HepG2 (cell line): ENCODE measurements around the gene ZNF302. TPM values are rescaled to one million over a fixed set of nuclear protein-coding genes. Genes with fewer than 3 reads are reported as not detected.

Source experiments
- ARID3A ChIP-seq: IDR thresholded peaks from 2 replicates; pipeline ENCODE4 v1.6.1; 2012; ENCODE audit warnings: low read depth, low read length, improper control_type of control experiment
- BCLAF1 ChIP-seq: fragments of 450-650 bp; IDR thresholded peaks from 2 replicates; pipeline ENCODE4 v1.6.1; 2017; ENCODE audit warnings: mild to moderate bottlenecking
- BHLHE40 ChIP-seq: IDR thresholded peaks from 2 replicates; pipeline ENCODE4 v1.6.1; 2011; ENCODE audit warnings: low read length, improper control_type of control experiment
- BRF2 ChIP-seq: sonication (generic); formaldehyde crosslinking; IDR thresholded peaks from 2 replicates; pipeline ENCODE4 v1.8.1; 2022; ENCODE audit warnings: mild to moderate bottlenecking, missing genetic modification reagents
- CEBPB ChIP-seq: IDR thresholded peaks from 2 replicates; pipeline ENCODE4 v1.6.1; 2011; ENCODE audit warnings: low read depth, low read length, improper control_type of control experiment, borderline replicate concordance
- CEBPG ChIP-seq: IDR thresholded peaks from 2 replicates; pipeline ENCODE4 v1.6.1; 2016
- FOSL1 ChIP-seq: sonication (generic); formaldehyde crosslinking; IDR thresholded peaks from 2 replicates; pipeline ENCODE4 v1.9.0; 2021; ENCODE audit warnings: missing genetic modification reagents, borderline replicate concordance
- FOSL2 ChIP-seq: sonication (generic); formaldehyde crosslinking; IDR thresholded peaks from 2 replicates; pipeline ENCODE4 v1.4.0; 2020; ENCODE audit warnings: missing genetic modification reagents
- FOXP1 ChIP-seq, 2 experiments: fragments of 450-650 bp in 1 of 2; IDR thresholded peaks; 2 replicates each; pipeline ENCODE4 v1.6.1; 2017 to 2018; ENCODE audit warnings: antibody characterized with exemption in 1 of 2
- HMG20A ChIP-seq: IDR thresholded peaks from 2 replicates; pipeline ENCODE4 v1.6.1; 2016; ENCODE audit warnings: borderline replicate concordance
- HNF4A ChIP-seq: sonication (generic); formaldehyde crosslinking; IDR thresholded peaks from 2 replicates; pipeline ENCODE4 v1.4.0; 2020; ENCODE audit warnings: missing genetic modification reagents
- IKZF5 ChIP-seq: IDR thresholded peaks from 2 replicates; pipeline ENCODE4 v1.6.1; 2018; ENCODE audit warnings: missing genetic modification reagents, mild to moderate bottlenecking, missing compliant biosample characterization
- LCORL ChIP-seq, 2 experiments: fragments of 450-650 bp in 1 of 2; sonication (generic) in 1 of 2; formaldehyde crosslinking in 1 of 2; IDR thresholded peaks; 2 replicates each; pipeline versions ENCODE4 v1.5.0 to v1.6.1; 2017 to 2020; ENCODE audit warnings: antibody characterized with exemption in 1 of 2, missing genetic modification reagents in 1 of 2
- MTF1 ChIP-seq: sonication (generic); formaldehyde crosslinking; IDR thresholded peaks from 2 replicates; pipeline ENCODE4 v1.5.0; 2020; ENCODE audit warnings: missing genetic modification reagents
- REPIN1 ChIP-seq: sonication (generic); formaldehyde crosslinking; IDR thresholded peaks from 2 replicates; pipeline ENCODE4 v1.8.0; 2022; ENCODE audit warnings: missing genetic modification reagents, low read depth, mild to moderate bottlenecking, borderline replicate concordance
- SOX13 ChIP-seq, 3 experiments: fragments of 450-650 bp in 1 of 3; sonication (generic) in 1 of 3; formaldehyde crosslinking in 1 of 3; IDR thresholded peaks in 2 of 3; conservative IDR thresholded peaks in 1 of 3; 2 replicates each; pipeline versions ENCODE4 v1.5.0 to v1.6.1; 2016 to 2020; ENCODE audit warnings: antibody characterized with exemption in 1 of 3, mild to moderate bottlenecking in 1 of 3, missing compliant biosample characterization in 1 of 3, missing genetic modification reagents in 1 of 3, moderate library complexity in 1 of 3
- SOX5 ChIP-seq: IDR thresholded peaks from 2 replicates; pipeline ENCODE4 v1.6.1; 2016; ENCODE audit warnings: borderline replicate concordance
- USF2 ChIP-seq, 2 experiments: sonication (generic) in 1 of 2; formaldehyde crosslinking in 1 of 2; IDR thresholded peaks; 2 replicates each; pipeline versions ENCODE4 v1.5.1 to v1.6.1; 2011 to 2020; ENCODE audit warnings: borderline replicate concordance in 1 of 2, low read depth in 1 of 2, low read length in 1 of 2, mild to moderate bottlenecking in 1 of 2, missing genetic modification reagents in 1 of 2, moderate library complexity in 1 of 2
- ZNF121 ChIP-seq: sonication (generic); formaldehyde crosslinking; IDR thresholded peaks from 2 replicates; pipeline ENCODE4 v1.5.0; 2020; ENCODE audit warnings: mild to moderate bottlenecking, missing genetic modification reagents
- polyA plus RNA-seq, 8 experiments: library from polyadenylated mRNA; depleted of rRNA in 3 of 8; stranded (reverse) in 7 of 8; unstranded in 1 of 8; fragments of >200 nt; fragmentation: Illumina TruSeq in 4 of 8; extraction: Trizol in 4 of 8; gene quantifications; 2 replicates each; pipeline versions ENCODE4 v1.2.1 to v1.2.3, GENCODE V29; 2011 to 2016; ENCODE audit warnings: low read depth in 4 of 8, missing spikeins in 1 of 8, mixed read lengths in 1 of 8; ENCODE audit not compliant: insufficient read depth in 1 of 8
- total RNA-seq, 5 experiments: library from RNA; depleted of rRNA; stranded (reverse); fragments of >200 nt; fragmentation: Illumina TruSeq; extraction: Trizol; gene quantifications; 2 replicates each; pipeline ENCODE4 v1.2.3, GENCODE V29; 2016; ENCODE audit warnings: low read depth in 1 of 5

ZNF302 gene
- total and polyA plus RNA-seq, 2 of the 13 experiments (the other 11 are each of a cell fraction or from before 2014, with no cell fraction given): not detected

GRCh38 chr19:34633802-34634201, 43.7 kb upstream of the ZNF302 start (continued):
- TF ChIP-seq SOX13 (IDR thresholded peaks at IDR 0.05): no peak
- peak in 1 of 2 experiments; percentile 52; a peak in 1 of 4 replicates for TF ChIP-seq SOX13 (CRISPR knock-in tag; conservative IDR thresholded peaks at IDR 0.05 in 1 of 2, IDR thresholded peaks at IDR 0.05 in 1 of 2)
- TF ChIP-seq USF2 (IDR thresholded peaks at IDR 0.05; ENCODE audit: low read depth, low read length): peak; percentile 39; the same call in 1 of the 2 replicates
- no peak; the same call in 1 of the 2 replicates for TF ChIP-seq USF2 (CRISPR knock-in tag; IDR thresholded peaks at IDR 0.05; ENCODE audit: borderline replicate concordance)
- TF ChIP-seq FOSL1 (CRISPR knock-in tag): peak; percentile 44; the same call in 1 of the 2 replicates
- TF ChIP-seq LCORL (IDR thresholded peaks at IDR 0.05): no peak
- 0 out of 2 replicates have a peak, but pooled peaks have one; percentile 53 for TF ChIP-seq LCORL (CRISPR knock-in tag; IDR thresholded peaks at IDR 0.05)
- TF ChIP-seq BHLHE40: peak; percentile 88
- TF ChIP-seq IKZF5: peak; percentile 40; the same call in 1 of the 2 replicates
- TF ChIP-seq REPIN1: 0 out of 2 replicates have a peak, but pooled peaks have one; percentile 18
- no peak for TF ChIP-seq MTF1 (CRISPR knock-in tag)
- no peak for TF ChIP-seq BRF2 (CRISPR knock-in tag)
- peak; percentile 65; the same call in 1 of the 2 replicates for TF ChIP-seq CEBPB
- TF ChIP-seq FOXP1 (IDR thresholded peaks at IDR 0.05): no peak
- peak; percentile 64; the same call in 1 of the 2 replicates for TF ChIP-seq FOXP1 (CRISPR knock-in tag; IDR thresholded peaks at IDR 0.05)
- peak; percentile 84 for TF ChIP-seq ZNF121
- peak; percentile 25; the same call in 1 of the 2 replicates for TF ChIP-seq HMG20A (CRISPR knock-in tag)
- peak; percentile 60 for TF ChIP-seq CEBPG (CRISPR knock-in tag)
- peak; percentile 82 for TF ChIP-seq FOSL2 (CRISPR knock-in tag)
- peak; percentile 80 for TF ChIP-seq HNF4A (CRISPR knock-in tag)
- TF ChIP-seq BCLAF1: no peak
- TF ChIP-seq SOX5: peak; percentile 51
- TF ChIP-seq ARID3A: peak; percentile 55; the same call in 1 of the 2 replicates
